Activated CD4-positive, alpha-beta T cell treated with anti-CD3 and anti-CD28 coated beads, Interleukin-2, amount 10 ng/mL, durations not matched to agents 24 days and 14 days (primary cell): ENCODE results near the gene CRYBA2. TPM values are rescaled to one million over a fixed set of nuclear protein-coding genes. Genes with fewer than 3 reads are reported as not detected.

Experiments
- DNase-seq: peaks from one replicate; pipeline ENCODE4 v3.0.0; 2022
- H3K27ac Mint-ChIP-seq: one replicate; pipeline ENCODE4 v1.8.0; 2022; ENCODE audit warnings: mild to moderate bottlenecking, mixed read lengths
- H3K27me3 Mint-ChIP-seq: one replicate; pipeline ENCODE4 v1.8.0; 2022; ENCODE audit warnings: mixed read lengths
- H3K36me3 Mint-ChIP-seq: one replicate; pipeline ENCODE4 v1.8.0; 2022; ENCODE audit warnings: low read depth, mild to moderate bottlenecking, mixed read lengths
- H3K4me1 Mint-ChIP-seq: one replicate; pipeline ENCODE4 v1.8.0; 2021; ENCODE audit warnings: mixed read lengths
- H3K4me3 Mint-ChIP-seq: one replicate; pipeline ENCODE4 v1.8.0; 2022; ENCODE audit warnings: mild to moderate bottlenecking, moderate library complexity, mixed read lengths
- H3K9me3 Mint-ChIP-seq: one replicate; pipeline ENCODE4 v1.8.0; 2021; ENCODE audit warnings: mixed read lengths
- intact Hi-C: fragments of 100-400 bp; cut with micrococcal nuclease; formaldehyde crosslinking; loops from one replicate; pipeline ENCODE4 v1.15.1; 2023
- total RNA-seq: library from RNA; stranded (reverse); gene quantifications from 2 replicates; pipeline ENCODE4 v1.2.3, GENCODE V29; 2022

CRYBA2 gene
- total RNA-seq, 1 donor from 2014 or later = not detected

DNA sequence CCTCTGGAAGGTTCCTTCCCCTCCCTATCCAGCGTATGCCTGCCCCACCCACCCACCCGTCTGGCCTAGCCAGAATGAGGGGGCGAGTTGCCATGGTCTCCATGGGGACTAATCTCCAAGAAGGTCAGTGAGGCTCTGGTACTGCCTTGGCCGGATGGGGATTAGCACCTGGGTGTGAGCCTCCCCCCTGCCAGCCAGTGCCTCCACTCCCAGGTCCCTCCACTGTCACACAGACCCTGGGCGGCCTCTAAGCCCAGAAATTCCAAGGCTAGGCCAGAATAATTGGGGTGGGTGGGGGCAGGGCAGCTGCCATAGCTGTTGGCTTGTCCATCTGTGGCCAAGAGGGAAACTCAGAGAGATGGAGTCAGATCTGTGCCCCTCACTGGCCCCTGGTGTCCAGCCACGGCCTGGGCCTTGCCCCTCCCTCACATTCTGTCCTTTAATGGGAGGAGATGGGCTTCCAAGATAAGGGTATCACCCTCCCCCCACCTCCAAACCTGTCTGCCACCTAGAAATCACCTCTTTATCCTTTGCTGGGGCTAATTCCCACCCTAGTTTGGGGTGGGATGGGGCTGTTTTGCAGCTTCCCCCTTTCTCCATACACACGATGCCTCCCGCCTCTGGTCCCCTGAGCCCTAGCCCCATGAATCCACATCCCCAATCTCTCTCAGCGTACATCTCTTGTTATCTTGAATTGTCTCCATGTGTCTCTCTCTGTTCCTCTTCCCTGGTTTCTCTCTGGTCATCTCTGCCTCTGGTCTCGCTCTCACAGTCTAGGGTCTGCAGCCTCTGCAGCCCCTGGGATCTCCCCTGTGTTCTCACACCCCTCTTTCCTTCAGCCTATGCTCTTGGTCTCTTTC lies 6.0 kb upstream of the CRYBA2 start:
- H3K4me1 Mint-ChIP-seq = peaks cover 2% of the 10 kb centered on the region
- H3K4me3 Mint-ChIP-seq = no peak overlapping the region
- H3K36me3 Mint-ChIP-seq = no peaks in the 10 kb centered on the region
- H3K27me3 Mint-ChIP-seq = peaks cover 81% of the 10 kb centered on the region
- no peak for DNase-seq
- intact Hi-C loops = loop anchor here (5.0 kb wide), 1 partner anchor 37 kb away; no protein-coding TSS in a partner anchor
- H3K9me3 Mint-ChIP-seq = no peaks in the 10 kb centered on the region
- no peak overlapping the region for H3K27ac Mint-ChIP-seq

- no peaks in the 10 kb centered on the region for H3K36me3 Mint-ChIP-seq
- intact Hi-C loops = loop anchor here (5.0 kb wide), 1 partner anchor 36 kb away; no protein-coding TSS in a partner anchor
- H3K27ac Mint-ChIP-seq = no peak overlapping the region
- H3K9me3 Mint-ChIP-seq = no peaks in the 10 kb centered on the region
- peaks cover 79% of the 10 kb centered on the region for H3K27me3 Mint-ChIP-seq
- no peak overlapping the region for H3K4me3 Mint-ChIP-seq
- no peak for DNase-seq
- H3K4me1 Mint-ChIP-seq = peaks cover 5% of the 10 kb centered on the region
These were observed 5.3 kb upstream of the CRYBA2 start for GRCh38 chr2:218998414-218999002.

DNA sequence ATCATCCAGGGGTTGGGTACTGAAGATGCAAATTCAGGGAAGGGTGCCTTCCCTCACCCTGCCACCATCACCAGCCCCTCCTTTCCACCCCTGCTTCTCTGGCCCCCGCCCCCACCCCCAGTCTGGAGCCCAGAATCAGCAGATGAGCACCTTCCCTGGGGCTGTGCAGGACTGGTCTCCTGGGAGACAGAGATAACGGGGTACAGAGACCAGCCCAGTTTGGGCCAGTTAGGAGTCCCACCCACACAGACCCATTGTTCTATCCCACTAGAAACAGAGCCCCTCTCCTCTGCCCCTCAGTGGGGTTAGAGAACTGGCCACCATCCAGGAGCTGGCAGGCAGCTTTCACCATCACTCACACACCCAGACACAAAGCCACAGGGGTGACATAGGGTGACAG lies 4.5 kb upstream of the CRYBA2 start:
- H3K27ac Mint-ChIP-seq = no peak overlapping the region
- peaks cover 75% of the 10 kb centered on the region for H3K27me3 Mint-ChIP-seq
- intact Hi-C loops = loop anchor here (5.0 kb wide), 1 partner anchor 35 kb away; no protein-coding TSS in a partner anchor
- H3K4me3 Mint-ChIP-seq = no peak overlapping the region
- H3K9me3 Mint-ChIP-seq = no peaks in the 10 kb centered on the region
- no peaks in the 10 kb centered on the region for H3K36me3 Mint-ChIP-seq
- peaks cover 5% of the 10 kb centered on the region for H3K4me1 Mint-ChIP-seq
- DNase-seq = no peak

GRCh38 chr2:218996937-218997336 lies 3.7 kb upstream of the CRYBA2 start:
- intact Hi-C loops = loop anchor here (1.0 to 5.0 kb wide), 2 partner anchors 17 to 35 kb away; no protein-coding TSS in a partner anchor
- Mint-ChIP-seq H3K4me1 (peaks cover 3% of the 10 kb centered on the region), H3K27me3 (peaks cover 77% of the 10 kb centered on the region), H3K36me3 (no peaks in the 10 kb centered on the region), H3K27ac (no peak overlapping the region), H3K9me3 (no peaks in the 10 kb centered on the region), H3K4me3 (no peak overlapping the region)
- DNase-seq = no peak

GRCh38 chr2:218995972-218996711 lies 2.9 kb upstream of the CRYBA2 start:
- Mint-ChIP-seq H3K27me3 (peaks cover 81% of the 10 kb centered on the region), H3K27ac (no peak overlapping the region), H3K4me1 (peaks cover 3% of the 10 kb centered on the region), H3K9me3 (no peaks in the 10 kb centered on the region), H3K36me3 (no peaks in the 10 kb centered on the region), H3K4me3 (peak overlapping the region; percentile 34)
- intact Hi-C loops = loop anchor here (1.0 to 5.0 kb wide), 2 partner anchors 16 to 34 kb away; no protein-coding TSS in a partner anchor
- DNase-seq = peak; percentile 93

GRCh38 chr2:218995561-218995960 lies 2.3 kb upstream of the CRYBA2 start:
- no peaks in the 10 kb centered on the region for H3K36me3 Mint-ChIP-seq
- no peak overlapping the region for H3K27ac Mint-ChIP-seq
- H3K4me3 Mint-ChIP-seq = no peak overlapping the region
- intact Hi-C loops = loop anchor here (5.0 kb wide), 1 partner anchor 33 kb away; no protein-coding TSS in a partner anchor
- H3K4me1 Mint-ChIP-seq = peaks cover 3% of the 10 kb centered on the region
- no peak for DNase-seq
- peaks cover 81% of the 10 kb centered on the region for H3K27me3 Mint-ChIP-seq
- no peaks in the 10 kb centered on the region for H3K9me3 Mint-ChIP-seq

DNA sequence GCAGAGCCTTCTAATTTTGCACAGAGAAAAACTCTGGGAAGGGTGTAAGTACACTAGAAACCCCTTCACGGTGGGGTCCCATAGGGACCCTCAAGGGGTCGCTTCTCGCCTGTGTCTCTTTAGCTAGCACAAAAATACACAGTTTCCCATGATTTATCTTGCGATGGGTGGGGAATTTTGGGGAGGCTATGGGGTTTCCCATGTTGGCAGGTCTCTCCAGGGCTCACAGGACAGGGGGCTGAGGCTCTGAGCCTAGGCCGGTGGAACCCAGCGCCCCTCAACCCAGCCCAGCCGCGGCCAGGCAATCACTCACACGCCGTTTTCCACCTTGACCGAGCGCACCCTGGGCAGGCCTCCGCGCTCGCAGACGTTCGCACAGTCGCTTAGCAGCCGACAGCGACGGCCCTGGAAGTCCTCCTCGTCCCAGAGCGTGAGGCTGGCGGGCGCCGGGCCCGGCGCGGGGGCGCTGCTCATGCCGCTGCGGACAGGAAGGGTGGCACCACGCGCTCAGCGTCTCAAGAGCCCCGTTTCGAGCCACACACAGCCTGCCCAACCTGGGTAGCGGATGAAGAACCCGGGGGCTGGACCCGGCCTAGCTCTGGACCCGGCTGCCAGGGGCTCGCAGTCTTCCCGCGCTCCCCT lies 398 bp downstream of the CRYBA2 start:
- Mint-ChIP-seq H3K9me3 (no peaks in the 10 kb centered on the region), H3K36me3 (no peaks in the 10 kb centered on the region), H3K27ac (no peak overlapping the region), H3K27me3 (peaks cover 83% of the 10 kb centered on the region), H3K4me1 (peaks cover 3% of the 10 kb centered on the region), H3K4me3 (no peak overlapping the region)
- intact Hi-C loops = no loop called here
- DNase-seq = no peak

DNA sequence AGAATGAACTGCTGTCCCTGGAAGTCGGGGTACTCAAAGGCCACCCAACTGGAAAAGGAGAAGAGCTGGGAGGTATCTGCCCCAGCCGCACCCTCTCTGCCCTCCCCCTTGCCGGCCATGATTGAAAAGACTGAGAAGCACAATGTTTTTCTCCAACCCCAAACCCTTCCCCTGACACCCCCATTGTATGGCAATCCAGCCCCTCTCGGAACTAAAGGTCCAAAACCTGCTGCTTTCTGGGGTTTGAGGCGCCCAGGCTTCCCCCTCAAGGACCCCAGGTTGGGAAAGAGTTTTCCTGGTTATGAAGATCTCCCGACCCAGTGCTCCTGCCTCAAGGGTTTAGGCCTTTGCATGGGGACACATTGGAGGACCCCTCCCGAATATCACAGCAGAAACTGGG lies 1.0 kb downstream of the CRYBA2 start:
- Mint-ChIP-seq H3K27ac (no peak overlapping the region), H3K4me1 (peaks cover 3% of the 10 kb centered on the region), H3K27me3 (peaks cover 84% of the 10 kb centered on the region), H3K4me3 (no peak overlapping the region), H3K36me3 (no peaks in the 10 kb centered on the region), H3K9me3 (no peaks in the 10 kb centered on the region)
- no peak for DNase-seq
- intact Hi-C loops = no loop called here

DNA sequence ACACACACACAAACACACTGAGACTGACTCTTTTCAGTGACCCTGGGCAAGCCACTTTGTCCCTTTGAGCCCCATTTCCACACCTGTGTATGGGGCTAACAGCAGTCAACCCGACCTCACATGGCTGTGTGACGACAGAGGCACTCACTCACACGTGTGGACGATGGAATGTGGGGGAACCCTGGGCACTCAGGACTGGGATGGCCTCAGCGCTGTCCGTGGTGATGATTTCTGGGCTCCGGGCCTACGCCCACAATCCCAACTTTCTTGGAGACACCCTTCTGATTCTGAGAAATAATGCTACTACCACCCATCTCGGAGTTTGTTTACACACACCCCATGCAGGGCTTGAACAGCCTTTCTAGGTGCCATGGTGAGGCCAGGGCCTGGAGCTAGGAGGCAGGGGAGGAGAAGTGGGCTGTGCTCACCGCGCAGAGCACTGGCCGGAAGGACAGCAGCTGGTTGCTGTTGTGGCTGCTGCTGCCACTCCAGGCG lies 1.5 kb downstream of the CRYBA2 start:
- Mint-ChIP-seq H3K27ac (no peak overlapping the region), H3K36me3 (no peaks in the 10 kb centered on the region), H3K27me3 (peaks cover 85% of the 10 kb centered on the region), H3K9me3 (no peaks in the 10 kb centered on the region), H3K4me1 (peaks cover 3% of the 10 kb centered on the region), H3K4me3 (no peak overlapping the region)
- DNase-seq = no peak
- intact Hi-C loops = no loop called here

- intact Hi-C loops = no loop called here
- Mint-ChIP-seq H3K27me3 (peaks cover 87% of the 10 kb centered on the region), H3K4me1 (peaks cover 5% of the 10 kb centered on the region), H3K27ac (no peak overlapping the region), H3K4me3 (no peak overlapping the region), H3K9me3 (no peaks in the 10 kb centered on the region), H3K36me3 (peaks cover 2% of the 10 kb centered on the region)
- no peak for DNase-seq
These were observed 2.6 kb downstream of the CRYBA2 start for GRCh38 chr2:218990612-218991011.

GRCh38 chr2:218990052-218990451 lies 3.2 kb downstream of the CRYBA2 start:
- intact Hi-C loops = no loop called here
- Mint-ChIP-seq H3K36me3 (peaks cover 2% of the 10 kb centered on the region), H3K27me3 (peaks cover 84% of the 10 kb centered on the region), H3K27ac (no peak overlapping the region), H3K4me1 (peaks cover 5% of the 10 kb centered on the region), H3K4me3 (no peak overlapping the region), H3K9me3 (no peaks in the 10 kb centered on the region)
- no peak for DNase-seq

DNA sequence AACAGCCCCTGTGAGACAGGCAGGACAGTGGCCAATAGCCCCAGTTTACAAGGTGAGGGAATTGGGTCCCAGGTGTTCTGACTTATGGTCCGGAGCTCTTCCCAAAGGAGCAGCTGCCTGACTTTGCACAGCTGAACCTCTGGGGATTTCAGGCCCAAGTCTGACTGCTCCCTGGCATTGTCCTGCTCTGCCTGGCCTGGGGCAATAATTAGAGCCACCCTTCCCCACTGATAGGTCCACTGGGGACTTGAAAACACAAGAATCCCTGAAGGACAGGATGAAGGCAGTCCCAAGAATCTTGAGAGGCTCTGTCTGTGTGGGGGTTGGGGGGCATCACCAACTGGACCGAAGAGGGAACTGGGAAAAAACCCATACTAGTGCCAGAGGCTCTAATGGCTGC lies 4.6 kb downstream of the CRYBA2 start:
- H3K4me3 Mint-ChIP-seq = no peak overlapping the region
- H3K36me3 Mint-ChIP-seq = peaks cover 2% of the 10 kb centered on the region
- H3K27ac Mint-ChIP-seq = no peak overlapping the region
- peaks cover 4% of the 10 kb centered on the region for H3K4me1 Mint-ChIP-seq
- DNase-seq = no peak
- intact Hi-C loops = loop anchor here (10.0 kb wide), 1 partner anchor 506 kb away; the partner anchor contains the start of gene GMPPA
- H3K9me3 Mint-ChIP-seq = no peaks in the 10 kb centered on the region
- peaks cover 79% of the 10 kb centered on the region for H3K27me3 Mint-ChIP-seq

- no peak overlapping the region for H3K27ac Mint-ChIP-seq
These were observed 5.1 kb downstream of the CRYBA2 start for GRCh38 chr2:218988164-218988563.

More at GRCh38 chr2:218988164-218988563, 5.1 kb downstream of the CRYBA2 start:
- Mint-ChIP-seq H3K9me3 (no peaks in the 10 kb centered on the region), H3K4me3 (no peak overlapping the region), H3K4me1 (peaks cover 4% of the 10 kb centered on the region), H3K36me3 (peaks cover 2% of the 10 kb centered on the region), H3K27me3 (peaks cover 83% of the 10 kb centered on the region)
- no peak for DNase-seq
- intact Hi-C loops = loop anchor here (10.0 kb wide), 1 partner anchor 507 kb away; the partner anchor contains the start of gene GMPPA
